Stimulated activated CD4-positive, alpha-beta T cell treated with anti-CD3 and anti-CD28 coated beads, Interleukin-4, amount 100 ng/mL, for 4 hours (primary cell): ENCODE results near the gene NEK11.

ENCODE experiments used
- DNase-seq, 2 experiments: peaks; one replicate each; pipeline ENCODE4 v3.0.0-alpha.2; 2020

Gene NEK11

GRCh38 chr3:131047582-131047981 is 20.9 kb downstream of the NEK11 start:
- DNase-seq = no peak

- no peak for DNase-seq
These were observed 21.4 kb downstream of the NEK11 start for GRCh38 chr3:131048030-131048429.

- DNase-seq = no peak
These were observed 23.3 kb downstream of the NEK11 start for GRCh38 chr3:131050001-131050400.

GRCh38 chr3:131053043-131053859 is 26.6 kb downstream of the NEK11 start:
- no peak for DNase-seq

GRCh38 chr3:131067983-131068382 is 41.3 kb downstream of the NEK11 start:
- no peak for DNase-seq

GRCh38 chr3:131072099-131072559 is 45.5 kb downstream of the NEK11 start:
- DNase-seq = no peak

- DNase-seq = no peak
These were observed 46.2 kb downstream of the NEK11 start for GRCh38 chr3:131072845-131073244.

- no peak for DNase-seq
These were observed 49.1 kb downstream of the NEK11 start for GRCh38 chr3:131075632-131076328.

GRCh38 chr3:131077904-131078303 is 51.2 kb downstream of the NEK11 start:
- DNase-seq = no peak

- DNase-seq = no peak
These were observed 52.4 kb downstream of the NEK11 start for GRCh38 chr3:131079086-131079485.

GRCh38 chr3:131081224-131081623 is 54.5 kb downstream of the NEK11 start:
- no peak for DNase-seq

- no peak for DNase-seq
These were observed 55.6 kb downstream of the NEK11 start for GRCh38 chr3:131082246-131082645.

- no peak for DNase-seq
These were observed 56.5 kb downstream of the NEK11 start for GRCh38 chr3:131082871-131083863.

- DNase-seq = no peak
These were observed 65.1 kb downstream of the NEK11 start for GRCh38 chr3:131091768-131092167.

- no peak for DNase-seq
These were observed 81.2 kb downstream of the NEK11 start for GRCh38 chr3:131107637-131108433.

- DNase-seq = no peak
These were observed 82.5 kb downstream of the NEK11 start for GRCh38 chr3:131109156-131109555.

GRCh38 chr3:131110087-131110486 is 83.4 kb downstream of the NEK11 start:
- DNase-seq = no peak

- no peak for DNase-seq
These were observed 87.6 kb downstream of the NEK11 start for GRCh38 chr3:131114256-131114655.

GRCh38 chr3:131125684-131126083 is 99.0 kb downstream of the NEK11 start:
- no peak for DNase-seq

GRCh38 chr3:131140891-131141290 is 114.2 kb downstream of the NEK11 start:
- no peak for DNase-seq

GRCh38 chr3:131141770-131142169 is 115.1 kb downstream of the NEK11 start:
- DNase-seq = no peak

- no peak for DNase-seq
These were observed 115.9 kb downstream of the NEK11 start for GRCh38 chr3:131142580-131142979.
